ENCODE data around the gene EFCAB6.

EFCAB6 gene

GRCh38 chr22:43544289-43544673 lies 267.8 kb downstream of the EFCAB6 start:
- H3K9ac ChIP-seq (ENCODE audit: low read length): no peak overlapping the region
- no peaks in the 10 kb centered on the region for H3K36me3 ChIP-seq (ENCODE audit: insufficient read depth, low read length)
- H2AFZ ChIP-seq (ENCODE audit: low read length): no peak overlapping the region
- H3K4me2 ChIP-seq (ENCODE audit: low read length): no peak overlapping the region
- H3K9me3 ChIP-seq (ENCODE audit: low read length): no peaks in the 10 kb centered on the region
- TF ChIP-seq EZH2 (IDR thresholded peaks at IDR 0.05; ENCODE audit: borderline replicate concordance, low read length) (no peak), CTCF (IDR thresholded peaks at IDR 0.05; ENCODE audit: low read length) (no peak)
- no peak overlapping the region for H3K27ac ChIP-seq (ENCODE audit: low read depth, low read length, poor library complexity, severe bottlenecking)
- no peaks in the 10 kb centered on the region for H4K20me1 ChIP-seq (ENCODE audit: insufficient read depth, low read length)
- no peaks in the 10 kb centered on the region for H3K9me2 ChIP-seq (ENCODE audit: low read depth, low read length)
- H3K79me2 ChIP-seq (ENCODE audit: insufficient read depth, low read length): no peaks in the 10 kb centered on the region
- no peak overlapping the region for H3K4me3 ChIP-seq (ENCODE audit: low read depth, low read length, poor library complexity, severe bottlenecking)
- H3K4me1 ChIP-seq (ENCODE audit: insufficient read depth, low read length, severe bottlenecking): no peaks in the 10 kb centered on the region
- H3K27me3 ChIP-seq (ENCODE audit: insufficient read depth, low read length): no peaks in the 10 kb centered on the region
- no peaks in the 10 kb centered on the region for H3F3A ChIP-seq (ENCODE audit: insufficient read depth, low read length)

- Histone ChIP-seq H3K27ac (ENCODE audit: low read depth, low read length, poor library complexity, severe bottlenecking) (no peak overlapping the region), H4K20me1 (ENCODE audit: insufficient read depth, low read length) (no peaks in the 10 kb centered on the region), H3K9me3 (ENCODE audit: low read length) (no peaks in the 10 kb centered on the region), H3F3A (ENCODE audit: insufficient read depth, low read length) (no peaks in the 10 kb centered on the region), H3K4me3 (ENCODE audit: low read depth, low read length, poor library complexity, severe bottlenecking) (no peak overlapping the region), H2AFZ (ENCODE audit: low read length) (no peak overlapping the region), H3K9ac (ENCODE audit: low read length) (no peak overlapping the region), H3K79me2 (ENCODE audit: insufficient read depth, low read length) (no peaks in the 10 kb centered on the region), H3K9me2 (ENCODE audit: low read depth, low read length) (no peaks in the 10 kb centered on the region), H3K36me3 (ENCODE audit: insufficient read depth, low read length) (no peaks in the 10 kb centered on the region), H3K4me1 (ENCODE audit: insufficient read depth, low read length, severe bottlenecking) (no peaks in the 10 kb centered on the region), H3K27me3 (ENCODE audit: insufficient read depth, low read length) (no peaks in the 10 kb centered on the region), H3K4me2 (ENCODE audit: low read length) (no peak overlapping the region)
- TF ChIP-seq EZH2 (IDR thresholded peaks at IDR 0.05; ENCODE audit: borderline replicate concordance, low read length) (no peak), CTCF (IDR thresholded peaks at IDR 0.05; ENCODE audit: low read length) (no peak)
These were observed 268.4 kb downstream of the EFCAB6 start for GRCh38 chr22:43543522-43544288.

DNA sequence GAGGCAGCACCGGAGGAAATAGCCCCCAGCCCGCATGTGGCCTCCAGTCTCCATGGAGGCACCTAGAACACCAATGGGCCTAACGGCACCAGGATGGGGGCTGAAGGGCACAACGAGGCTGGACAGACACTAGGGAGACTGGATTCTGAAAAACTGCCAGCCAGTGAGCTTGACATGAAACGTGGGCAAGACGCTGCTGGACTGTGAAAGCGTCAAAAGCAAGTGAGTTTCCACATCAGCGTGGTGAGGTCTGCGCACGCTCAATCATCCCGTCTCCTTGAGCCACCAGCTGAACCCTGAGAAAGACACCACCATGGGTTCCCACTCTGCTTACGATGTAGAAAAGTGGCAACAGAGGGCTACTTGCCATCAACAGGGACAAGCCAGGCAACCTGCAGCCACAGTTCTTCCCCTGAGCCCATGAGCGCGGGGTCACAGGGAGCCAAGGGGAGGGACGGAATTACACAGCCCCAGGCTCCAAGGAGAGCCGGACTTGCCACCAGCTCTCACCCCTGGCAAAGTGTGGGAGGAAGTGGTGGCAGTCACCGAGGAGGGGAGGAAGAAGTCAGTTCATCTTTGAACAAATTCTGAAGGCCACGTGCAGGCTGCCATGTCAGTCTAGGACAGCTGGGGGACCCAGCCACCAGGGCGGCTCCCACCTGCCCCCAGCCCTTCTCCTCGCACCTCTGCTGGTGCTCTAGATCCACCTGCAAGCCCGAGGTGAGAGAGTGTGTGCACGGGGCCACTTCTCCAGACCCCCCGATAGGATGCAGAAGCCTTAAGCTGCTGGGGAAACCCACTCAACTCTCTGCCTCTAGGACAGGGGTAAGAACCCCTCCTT lies 269.2 kb downstream of the EFCAB6 start:
- Histone ChIP-seq H3F3A (ENCODE audit: insufficient read depth, low read length) (no peaks in the 10 kb centered on the region), H4K20me1 (ENCODE audit: insufficient read depth, low read length) (no peaks in the 10 kb centered on the region), H3K27ac (ENCODE audit: low read depth, low read length, poor library complexity, severe bottlenecking) (no peak overlapping the region), H3K36me3 (ENCODE audit: insufficient read depth, low read length) (no peaks in the 10 kb centered on the region), H3K4me3 (ENCODE audit: low read depth, low read length, poor library complexity, severe bottlenecking) (no peak overlapping the region), H3K27me3 (ENCODE audit: insufficient read depth, low read length) (no peaks in the 10 kb centered on the region), H3K9me2 (ENCODE audit: low read depth, low read length) (no peaks in the 10 kb centered on the region), H3K79me2 (ENCODE audit: insufficient read depth, low read length) (no peaks in the 10 kb centered on the region), H3K4me1 (ENCODE audit: insufficient read depth, low read length, severe bottlenecking) (no peaks in the 10 kb centered on the region), H2AFZ (ENCODE audit: low read length) (no peak overlapping the region), H3K4me2 (ENCODE audit: low read length) (no peak overlapping the region), H3K9me3 (ENCODE audit: low read length) (no peaks in the 10 kb centered on the region), H3K9ac (ENCODE audit: low read length) (no peak overlapping the region)
- TF ChIP-seq CTCF (IDR thresholded peaks at IDR 0.05; ENCODE audit: low read length) (no peak), EZH2 (IDR thresholded peaks at IDR 0.05; ENCODE audit: borderline replicate concordance, low read length) (no peak)
